Measurements from ENCODE around the gene JAM3. TPM values are rescaled to one million over a fixed set of nuclear protein-coding genes. Genes with fewer than 3 reads are reported as not detected.

Gene JAM3
- total RNA-seq, 4 donors from 2014 or later = 60.9 to 124 (median 96.5) TPM

GRCh38 chr11:134034496-134035381 lies 34.1 kb upstream of the JAM3 start:
- Histone ChIP-seq H3K27me3 (peaks cover 0 to 7% of the 10 kb centered on the region in 2 donors), H3K27ac (peak overlapping the region; percentile 41 to 89 (median 84)), H3K9me3 (no peaks in the 10 kb centered on the region), H3K4me3 (no peak overlapping the region), H3K4me1 (peaks cover 0 to 44% (median 14%) of the 10 kb centered on the region in 4 donors), H3K36me3 (no peaks in the 10 kb centered on the region)
- no peak for TF ChIP-seq POLR2A (IDR thresholded peaks at IDR 0.05)
- no peak for TF ChIP-seq EP300 (IDR thresholded peaks at IDR 0.05)
- no peak for TF ChIP-seq CTCF (IDR thresholded peaks at IDR 0.05)
- WGBS, 2 donors = 77 to 80% methylated on average over 13 to 15 of the region's 15 CpGs
- DNase-seq (ENCODE audit: low spot score in 2 of 2) = no peak

GRCh38 chr11:134036492-134037045 lies 32.3 kb upstream of the JAM3 start:
- H3K9me3 ChIP-seq = no peaks in the 10 kb centered on the region
- peak overlapping the region; percentile 82 to 95 (median 86) for H3K27ac ChIP-seq
- whole genome bisulfite sequencing, 2 donors = 11 to 18% methylated on average over 29 to 33 of the region's 34 CpGs
- no peaks in the 10 kb centered on the region for H3K36me3 ChIP-seq
- TF ChIP-seq POLR2A (IDR thresholded peaks at IDR 0.05) (no peak), CTCF (IDR thresholded peaks at IDR 0.05) (no peak), EP300 (IDR thresholded peaks at IDR 0.05) (no peak)
- peak overlapping the region; percentile 57 to 75 (median 70) for H3K4me3 ChIP-seq
- H3K4me1 ChIP-seq = peaks cover 0 to 58% (median 14%) of the 10 kb centered on the region in 4 donors
- no peak for DNase-seq (ENCODE audit: low spot score in 2 of 2)
- H3K27me3 ChIP-seq = no peaks in the 10 kb centered on the region

- peak in 1 of 2 donors; percentile 90 for TF ChIP-seq EP300 (IDR thresholded peaks at IDR 0.05)
- TF ChIP-seq POLR2A (IDR thresholded peaks at IDR 0.05) = peak in 1 of 2 donors; percentile 61
- TF ChIP-seq CTCF (IDR thresholded peaks at IDR 0.05) = no peak
- DNase-seq (ENCODE audit: low spot score in 2 of 2) = peak; percentile 58 to 72
- peak overlapping the region; percentile 82 to 95 (median 86) for H3K27ac ChIP-seq
- no peaks in the 10 kb centered on the region for H3K27me3 ChIP-seq
- WGBS, 2 donors = 0% methylated on average over 35 to 51 of the region's 54 CpGs
- H3K9me3 ChIP-seq = no peaks in the 10 kb centered on the region
- peaks cover 0 to 59% (median 14%) of the 10 kb centered on the region in 4 donors for H3K4me1 ChIP-seq
- H3K4me3 ChIP-seq = peak overlapping the region; percentile 57 to 75 (median 70)
- no peaks in the 10 kb centered on the region for H3K36me3 ChIP-seq
Measured at GRCh38 chr11:134037046-134037908, 31.6 kb upstream of the JAM3 start.

- H3K9me3 ChIP-seq = no peaks in the 10 kb centered on the region
- TF ChIP-seq EP300 (IDR thresholded peaks at IDR 0.05) (no peak), CTCF (IDR thresholded peaks at IDR 0.05) (no peak), POLR2A (IDR thresholded peaks at IDR 0.05) (no peak)
- no peaks in the 10 kb centered on the region for H3K36me3 ChIP-seq
- peaks cover 0 to 42% (median 11%) of the 10 kb centered on the region in 4 donors for H3K4me1 ChIP-seq
- no peak overlapping the region for H3K27ac ChIP-seq
- no peak overlapping the region for H3K4me3 ChIP-seq
- no peaks in the 10 kb centered on the region for H3K27me3 ChIP-seq
- DNase-seq (ENCODE audit: low spot score in 2 of 2) = no peak
- 53 to 63% methylated on average over 8 to 10 of the region's 10 CpGs for WGBS, 2 donors
Measured at GRCh38 chr11:134038897-134039470, 29.9 kb upstream of the JAM3 start.
